Measurements from ENCODE around the gene HABP4. TPM values are rescaled to one million over a fixed set of nuclear protein-coding genes. Genes with fewer than 3 reads are reported as not detected.

HABP4 gene
- total and polyA plus RNA-seq, 5 experiments from 2014 or later = 13.5 to 31.8 (median 30.8) TPM

DNA sequence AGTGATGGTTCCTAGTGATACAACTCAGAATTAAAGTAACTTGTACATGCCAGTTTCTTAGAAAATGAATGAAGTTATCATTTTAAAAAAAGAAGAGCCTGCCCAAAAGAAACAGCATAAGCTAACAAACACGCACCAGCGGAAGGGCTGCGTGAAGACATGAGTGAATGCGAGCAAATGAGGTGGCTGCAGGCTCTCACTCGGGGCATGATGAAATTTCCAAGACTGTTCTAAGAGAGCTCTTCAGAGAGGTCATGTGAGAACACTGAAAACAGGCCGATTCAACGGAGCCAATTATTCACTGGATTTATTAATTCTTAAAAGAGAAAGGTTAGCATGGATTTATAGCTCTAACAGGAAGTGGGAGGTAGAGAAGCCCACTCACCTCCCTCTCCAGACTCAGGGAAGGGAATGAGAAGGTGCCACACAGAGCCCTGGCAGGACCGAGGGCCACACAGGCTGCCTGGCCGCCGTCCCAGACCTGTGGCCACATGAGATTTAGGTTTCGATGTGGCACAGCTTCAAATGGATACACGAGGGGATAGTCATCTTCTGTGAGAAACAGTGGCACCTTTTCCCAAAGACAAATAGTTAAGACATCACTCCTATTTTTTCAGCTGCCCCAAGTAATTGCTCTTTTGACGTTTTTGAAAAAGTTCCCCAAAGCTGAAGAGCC, 55.5 kb downstream of the HABP4 start:
- ATAC-seq (no peak), DNase-seq (no peak)
- POLR2A ChIA-PET = no interaction called here
- Mint-ChIP-seq H3K4me1 (peaks cover 0 to 9% (median 2%) of the 10 kb centered on the region in 4 donors), H3K9me3 (no peaks in the 10 kb centered on the region), H3K27me3 (no peaks in the 10 kb centered on the region), H3K4me3 (no peak overlapping the region), H3K36me3 (peaks cover 4 to 23% (median 12%) of the 10 kb centered on the region in 3 donors), H3K27ac (no peak overlapping the region)

DNA sequence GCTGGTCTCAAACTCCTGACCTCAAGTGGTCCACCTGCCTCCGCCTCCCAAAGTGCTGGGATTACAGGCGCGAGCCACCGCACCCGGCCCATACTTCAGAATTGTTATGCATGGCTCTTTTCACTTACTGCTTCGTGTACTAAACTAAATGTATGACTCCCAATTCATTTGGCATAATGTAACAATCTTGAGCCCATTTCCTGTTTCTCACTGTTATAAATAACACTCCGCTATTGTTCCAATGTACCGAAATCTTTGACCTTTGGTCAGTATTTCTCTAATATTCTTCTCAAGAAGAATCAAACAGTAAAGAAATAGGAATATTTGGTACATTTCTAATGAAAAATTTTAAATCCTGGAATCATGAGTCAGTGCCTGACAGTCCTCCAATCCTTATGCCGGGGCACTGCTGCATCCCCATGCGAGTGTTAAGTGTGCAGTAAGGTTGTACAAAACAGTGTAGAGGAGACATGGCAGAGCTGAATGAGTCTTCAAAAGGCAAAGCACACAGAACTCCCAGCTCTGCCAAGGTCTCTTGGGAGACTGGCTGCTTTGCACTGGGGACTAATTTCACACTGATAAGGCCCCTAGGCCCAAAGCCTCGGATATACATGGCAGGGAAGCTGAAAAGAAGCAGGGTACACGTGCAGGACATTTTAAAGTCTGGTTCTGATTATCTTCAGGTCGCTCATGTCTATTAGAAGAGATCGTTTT, 58.4 kb downstream of the HABP4 start:
- POLR2A ChIA-PET = no interaction called here
- Mint-ChIP-seq H3K9me3 (no peaks in the 10 kb centered on the region), H3K4me3 (no peak overlapping the region), H3K27me3 (no peaks in the 10 kb centered on the region), H3K27ac (no peak overlapping the region), H3K36me3 (peaks cover 4 to 26% (median 14%) of the 10 kb centered on the region in 3 donors), H3K4me1 (peaks cover 0 to 9% (median 2%) of the 10 kb centered on the region in 4 donors)
- DNase-seq (no peak), ATAC-seq (no peak)

DNA sequence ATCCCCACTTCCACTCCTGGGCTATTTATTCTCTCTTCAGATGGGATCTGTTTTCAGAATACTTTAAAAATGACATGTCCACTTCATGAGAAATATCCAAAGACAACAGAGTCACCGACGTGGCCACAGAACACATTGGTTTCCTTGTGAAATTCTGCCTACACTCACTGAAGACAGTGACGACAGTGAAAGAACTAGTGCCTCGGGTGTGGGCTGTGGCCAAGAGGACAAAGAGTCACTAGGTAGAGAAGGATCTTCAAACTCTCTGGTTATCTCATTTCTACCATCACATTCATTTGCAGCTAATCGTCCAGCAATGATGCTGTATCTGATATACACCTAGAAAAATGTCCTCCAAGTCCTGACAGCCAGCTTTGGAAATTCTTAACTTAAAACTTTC, 59.1 kb downstream of the HABP4 start:
- Mint-ChIP-seq H3K36me3 (peaks cover 4 to 24% (median 12%) of the 10 kb centered on the region in 3 donors), H3K4me1 (peaks cover 0 to 9% (median 2%) of the 10 kb centered on the region in 4 donors), H3K9me3 (no peaks in the 10 kb centered on the region), H3K27me3 (no peaks in the 10 kb centered on the region), H3K4me3 (no peak overlapping the region), H3K27ac (no peak overlapping the region)
- POLR2A ChIA-PET = no interaction called here
- no peak for DNase-seq
- ATAC-seq = no peak

DNA sequence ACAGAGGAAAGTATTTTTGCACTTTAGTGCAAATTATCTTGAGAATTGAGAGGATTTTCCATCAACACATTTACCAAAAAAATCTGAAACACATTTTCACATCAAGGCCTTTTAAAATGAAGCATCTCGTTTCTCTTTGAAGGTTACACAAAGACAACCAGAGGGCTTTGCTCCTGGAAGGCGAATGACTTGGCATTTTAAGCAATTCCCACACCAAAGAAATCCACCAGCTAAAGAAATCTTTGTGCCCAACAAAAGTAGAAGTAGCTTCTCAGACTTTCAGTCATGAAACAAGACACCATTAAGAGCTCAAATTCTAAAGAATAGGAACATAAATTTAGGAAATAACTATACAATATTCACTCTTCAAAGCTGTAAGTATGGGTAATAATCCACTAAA, 59.9 kb downstream of the HABP4 start:
- no peaks in the 10 kb centered on the region for H3K9me3 Mint-ChIP-seq
- peaks cover 0 to 9% (median 2%) of the 10 kb centered on the region in 4 donors for H3K4me1 Mint-ChIP-seq
- ATAC-seq (no peak), DNase-seq (no peak)
- no peak overlapping the region for H3K27ac Mint-ChIP-seq
- H3K4me3 Mint-ChIP-seq = no peak overlapping the region
- POLR2A ChIA-PET = interaction anchor here (0.7 kb wide), 1 partner anchor 22 kb away, joined by 3 read pairs; no protein-coding TSS in a partner anchor
- H3K27me3 Mint-ChIP-seq = no peaks in the 10 kb centered on the region
- peaks cover 0 to 30% (median 14%) of the 10 kb centered on the region in 3 donors for H3K36me3 Mint-ChIP-seq

DNA sequence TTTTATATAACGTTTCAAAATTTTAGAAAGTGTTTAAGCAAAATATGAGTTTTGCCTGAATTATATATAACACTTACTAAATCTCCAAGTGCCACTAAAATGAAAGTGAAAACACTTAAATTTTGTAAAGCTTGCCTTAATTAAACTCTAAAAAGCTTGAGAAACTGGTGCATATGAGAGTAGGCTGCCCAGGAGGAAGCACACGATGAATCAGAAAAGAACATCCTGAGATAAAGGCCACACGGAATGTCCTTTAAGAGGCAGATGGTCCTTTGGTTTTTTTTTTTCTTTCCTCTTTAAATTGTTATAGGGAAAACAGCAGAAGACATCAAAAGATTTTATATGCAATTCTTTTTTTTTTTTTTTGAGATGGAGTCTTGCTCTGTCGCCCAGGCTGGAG, 60.3 kb downstream of the HABP4 start:
- H3K27ac Mint-ChIP-seq = peak overlapping the region in 1 of 10 donors; percentile 19

DNA sequence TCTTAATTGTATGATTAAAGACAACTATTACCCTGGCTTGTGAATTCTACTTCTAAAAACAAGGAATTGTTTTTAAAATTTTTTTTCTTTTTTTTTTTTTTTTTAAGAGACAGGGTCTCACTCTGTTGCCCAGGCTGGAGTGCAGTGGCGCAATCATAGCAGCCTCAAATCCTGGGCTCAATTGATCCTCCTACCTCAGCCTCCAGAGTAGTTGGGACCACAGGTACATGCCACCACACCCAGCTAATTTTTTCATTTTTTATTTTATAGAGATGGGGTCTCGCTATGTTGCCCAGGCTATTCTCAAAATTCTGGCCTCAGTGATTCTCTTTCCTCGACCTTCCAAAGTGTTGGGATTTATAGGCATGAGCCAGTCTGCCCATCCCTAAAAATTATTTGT, 62.3 kb downstream of the HABP4 start:
- Mint-ChIP-seq H3K27me3 (no peaks in the 10 kb centered on the region), H3K27ac (no peak overlapping the region), H3K4me1 (peaks cover 0 to 9% (median 2%) of the 10 kb centered on the region in 4 donors), H3K9me3 (no peaks in the 10 kb centered on the region), H3K36me3 (peaks cover 0 to 32% (median 12%) of the 10 kb centered on the region in 3 donors), H3K4me3 (no peak overlapping the region)
- ATAC-seq = no peak
- POLR2A ChIA-PET = no interaction called here
- DNase-seq = no peak

More for the DNA sequence above, 60.3 kb downstream of the HABP4 start:
- POLR2A ChIA-PET = interaction anchor here (0.7 to 1.5 kb wide), 3 partner anchors 22 to 1052 kb away, joined by 3 read pairs; no protein-coding TSS in a partner anchor
- Mint-ChIP-seq H3K27me3 (no peaks in the 10 kb centered on the region), H3K4me3 (no peak overlapping the region), H3K4me1 (peaks cover 0 to 9% (median 2%) of the 10 kb centered on the region in 4 donors), H3K9me3 (no peaks in the 10 kb centered on the region), H3K36me3 (peaks cover 0 to 32% (median 13%) of the 10 kb centered on the region in 3 donors)
- no peak for ATAC-seq
- DNase-seq = no peak

DNA sequence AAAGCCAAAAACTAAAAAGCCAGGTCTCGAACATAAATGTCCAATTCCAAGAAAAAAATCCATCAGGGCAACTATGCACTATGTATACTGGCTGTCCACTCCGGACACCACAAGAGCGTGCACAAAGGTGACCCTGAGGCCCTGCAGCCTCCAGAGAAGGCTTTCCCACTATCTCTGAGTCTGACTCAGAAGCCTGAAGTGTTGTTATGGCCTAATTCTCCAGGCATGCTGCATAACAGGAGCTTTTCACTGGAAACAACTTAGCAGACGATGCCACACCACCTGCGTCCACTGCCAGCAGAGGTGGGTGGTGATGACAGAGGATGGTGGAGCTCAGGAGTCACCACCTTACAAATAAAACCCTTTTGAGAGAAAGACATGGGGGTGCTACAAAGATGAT, 63.7 kb downstream of the HABP4 start:
- H3K4me1 Mint-ChIP-seq = peaks cover 0 to 9% (median 2%) of the 10 kb centered on the region in 4 donors
- no peaks in the 10 kb centered on the region for H3K9me3 Mint-ChIP-seq
- DNase-seq (no peak), ATAC-seq (no peak)
- POLR2A ChIA-PET = no interaction called here
- H3K27me3 Mint-ChIP-seq = no peaks in the 10 kb centered on the region
- peaks cover 0 to 30% (median 9%) of the 10 kb centered on the region in 3 donors for H3K36me3 Mint-ChIP-seq
- H3K4me3 Mint-ChIP-seq = peak overlapping the region in 1 of 10 donors; percentile 30
- H3K27ac Mint-ChIP-seq = peak overlapping the region in 1 of 10 donors; percentile 25

DNA sequence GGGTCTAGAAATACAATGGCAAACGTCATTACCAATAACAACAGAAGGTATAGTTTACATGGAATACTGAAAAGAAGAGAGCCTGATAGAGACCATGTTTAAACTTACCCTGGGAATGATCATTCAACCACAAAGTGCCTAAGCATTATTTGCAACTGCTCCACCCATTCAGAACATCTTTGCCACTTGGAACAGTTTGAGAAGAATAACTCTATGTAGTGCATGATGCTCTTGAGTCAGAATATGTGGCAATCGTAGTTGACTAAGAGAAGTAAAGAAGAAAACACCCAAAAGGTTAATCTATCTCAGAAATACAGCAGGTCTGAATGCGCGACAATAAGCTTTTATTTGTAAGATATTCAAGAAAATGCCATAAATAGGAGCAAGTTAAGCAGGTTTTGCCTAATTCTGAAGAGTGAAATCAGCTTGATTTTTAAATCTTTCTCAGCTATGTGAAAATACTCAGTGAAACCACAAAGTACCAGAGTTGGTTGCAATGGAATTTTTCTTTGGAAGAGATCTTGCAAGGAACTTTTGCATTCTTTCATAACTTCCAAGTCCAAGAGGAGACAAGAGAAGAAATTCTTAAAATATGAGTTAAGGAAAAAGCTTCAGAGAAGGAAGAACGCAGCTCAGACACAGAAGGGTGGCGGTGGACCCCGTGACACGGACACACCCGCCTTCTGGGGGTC, 64.3 kb downstream of the HABP4 start:
- no peaks in the 10 kb centered on the region for H3K9me3 Mint-ChIP-seq
- POLR2A ChIA-PET = no interaction called here
- no peak for DNase-seq
- no peak overlapping the region for H3K27ac Mint-ChIP-seq
- H3K36me3 Mint-ChIP-seq = peaks cover 0 to 30% (median 12%) of the 10 kb centered on the region in 3 donors
- ATAC-seq = no peak
- peaks cover 0 to 7% (median 2%) of the 10 kb centered on the region in 4 donors for H3K4me1 Mint-ChIP-seq
- H3K4me3 Mint-ChIP-seq = no peak overlapping the region
- H3K27me3 Mint-ChIP-seq = no peaks in the 10 kb centered on the region

DNA sequence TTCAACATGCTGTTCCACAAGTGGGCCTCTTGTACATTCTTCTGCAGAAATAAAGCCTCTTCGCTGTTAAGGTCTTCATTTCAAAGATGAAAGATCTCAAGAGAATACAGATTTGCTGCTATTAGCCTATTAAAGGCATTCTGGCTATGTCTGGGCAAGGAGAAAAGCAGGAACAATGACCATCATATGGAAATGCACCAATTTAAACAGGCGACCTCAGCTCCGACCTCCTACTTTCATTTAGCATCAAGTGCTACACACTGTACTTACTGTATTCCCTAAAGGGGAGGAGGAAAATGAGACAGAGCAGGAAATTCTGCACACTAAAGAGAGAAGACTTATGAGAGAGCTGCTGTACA, 64.8 kb downstream of the HABP4 start:
- no peak overlapping the region for H3K4me3 Mint-ChIP-seq
- H3K27ac Mint-ChIP-seq = no peak overlapping the region
- peaks cover 0 to 29% (median 14%) of the 10 kb centered on the region in 3 donors for H3K36me3 Mint-ChIP-seq
- POLR2A ChIA-PET = no interaction called here
- ATAC-seq = no peak
- no peaks in the 10 kb centered on the region for H3K27me3 Mint-ChIP-seq
- no peak for DNase-seq
- no peaks in the 10 kb centered on the region for H3K9me3 Mint-ChIP-seq
- H3K4me1 Mint-ChIP-seq = peaks cover 0 to 4% (median 2%) of the 10 kb centered on the region in 4 donors

DNA sequence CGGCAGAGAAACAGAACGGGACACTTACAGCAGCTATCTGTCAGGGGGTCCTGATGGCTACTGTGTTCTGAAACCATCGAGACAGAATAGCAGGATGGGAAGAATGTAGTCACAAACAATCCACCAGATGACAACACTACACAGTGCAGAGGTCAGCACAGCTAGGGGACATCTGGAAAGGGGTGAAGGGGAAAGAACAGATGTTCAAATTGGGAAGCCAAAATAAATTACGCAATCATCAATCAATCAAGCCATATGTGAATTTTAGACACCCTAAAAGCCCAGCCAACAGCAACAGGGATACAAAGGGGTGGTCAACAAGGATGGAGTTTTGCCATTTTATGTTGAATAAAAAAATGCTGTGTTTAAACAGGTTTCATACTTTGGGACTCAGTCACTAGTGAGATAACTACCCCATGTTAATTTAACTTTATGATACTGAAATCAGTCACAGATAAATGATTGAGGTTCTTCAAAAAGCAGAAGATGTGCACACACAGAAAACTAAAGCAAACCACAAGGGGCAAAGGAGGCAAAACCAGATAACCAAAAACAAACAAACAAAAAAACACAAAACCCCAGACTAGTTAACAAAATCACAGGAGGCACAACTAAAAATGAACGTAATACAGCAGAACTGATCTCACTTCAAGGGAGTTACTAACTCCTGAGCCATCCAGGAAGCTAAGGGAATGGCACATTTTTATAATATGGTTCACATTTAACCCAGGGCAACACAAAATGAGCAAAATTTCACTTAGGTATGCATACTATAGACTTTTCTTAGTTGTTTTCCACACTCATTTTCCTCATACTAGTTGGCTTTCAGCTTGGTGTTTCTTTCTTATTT, 65.9 kb downstream of the HABP4 start:
- ATAC-seq = no peak
- no peaks in the 10 kb centered on the region for H3K27me3 Mint-ChIP-seq
- H3K27ac Mint-ChIP-seq = no peak overlapping the region
- no peaks in the 10 kb centered on the region for H3K4me1 Mint-ChIP-seq
- H3K4me3 Mint-ChIP-seq = no peak overlapping the region
- POLR2A ChIA-PET = no interaction called here
- DNase-seq = no peak
- H3K36me3 Mint-ChIP-seq = peaks cover 0 to 32% (median 14%) of the 10 kb centered on the region in 3 donors
- no peaks in the 10 kb centered on the region for H3K9me3 Mint-ChIP-seq

DNA sequence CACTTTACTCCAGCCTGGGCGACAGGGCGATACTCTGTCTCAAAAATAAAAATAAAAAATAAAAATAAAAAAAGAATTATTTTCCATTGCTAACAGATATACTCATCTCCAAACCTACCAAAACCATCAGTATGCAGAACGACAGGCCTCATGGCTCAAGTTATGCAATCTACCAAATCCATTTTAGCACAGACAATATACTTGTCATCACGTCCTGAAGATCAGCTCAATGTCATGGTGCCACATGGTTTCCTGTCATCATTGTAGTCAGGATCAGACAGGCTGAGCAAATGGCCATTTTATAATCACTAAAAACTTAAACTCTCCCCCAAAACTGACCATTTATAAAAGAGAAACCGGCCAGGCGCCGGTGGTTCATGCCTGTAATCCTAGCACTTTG, 69.1 kb downstream of the HABP4 start:
- DNase-seq = no peak
- Mint-ChIP-seq H3K27ac (no peak overlapping the region), H3K27me3 (no peaks in the 10 kb centered on the region), H3K36me3 (peaks cover 0 to 28% (median 14%) of the 10 kb centered on the region in 3 donors), H3K4me3 (no peak overlapping the region), H3K4me1 (peaks cover 10 to 23% (median 21%) of the 10 kb centered on the region in 4 donors), H3K9me3 (no peaks in the 10 kb centered on the region)
- no peak for ATAC-seq
- POLR2A ChIA-PET = no interaction called here

DNA sequence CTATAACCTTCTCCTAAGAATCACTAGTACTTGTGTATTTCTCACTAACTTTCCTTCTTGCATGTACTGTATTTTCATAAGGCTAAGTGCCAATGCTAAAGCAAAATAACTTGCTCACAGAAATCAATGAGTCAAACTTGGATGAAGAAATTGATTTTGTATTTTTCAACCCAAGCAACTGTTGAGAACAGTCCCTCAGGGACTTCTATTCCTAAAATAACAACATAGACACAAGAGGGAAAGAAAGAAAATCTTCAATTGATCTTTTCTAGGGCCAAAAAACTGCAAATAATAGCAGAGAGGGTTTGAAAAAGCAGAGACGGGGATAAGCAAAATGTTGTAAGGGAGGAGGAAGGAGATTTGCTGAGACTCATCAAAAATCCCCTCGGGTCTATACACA, 69.8 kb downstream of the HABP4 start:
- no peaks in the 10 kb centered on the region for H3K9me3 Mint-ChIP-seq
- ATAC-seq = no peak

More for the DNA sequence above, 69.8 kb downstream of the HABP4 start:
- Mint-ChIP-seq H3K4me1 (peaks cover 10 to 23% (median 21%) of the 10 kb centered on the region in 4 donors), H3K27ac (no peak overlapping the region), H3K27me3 (no peaks in the 10 kb centered on the region), H3K4me3 (no peak overlapping the region), H3K36me3 (peaks cover 0 to 21% (median 11%) of the 10 kb centered on the region in 3 donors)
- POLR2A ChIA-PET = no interaction called here
- no peak for DNase-seq

All from naive thymus-derived CD8-positive, alpha-beta T cell (primary cell).